T47D (cell line): ENCODE results near the gene WNT10A.

Source experiments
- DNase-seq, 2 experiments: peaks; one replicate each; pipeline versions ENCODE4 v3.0.0 to v3.0.0-alpha.2; 2011 to 2012; ENCODE audit warnings: low read depth in 1 of 2, low spot score in 1 of 2
- JUND ChIP-seq: IDR thresholded peaks from 2 replicates; pipeline ENCODE4 v1.6.1; 2012; ENCODE audit warnings: low read depth
- in situ Hi-C: cut with HindIII; loops from 2 replicates; pipeline ENCODE4 v1.10.0; 2016; ENCODE audit warnings: low sequenced_read_pairs, low pct_unique_long_range_greater_than_20kb

The WNT10A gene

GRCh38 chr2:218873359-218874194 is 7.1 kb upstream of the WNT10A start:
- in situ Hi-C loops = no loop called here
- no peak for TF ChIP-seq JUND
- DNase-seq = no peak

GRCh38 chr2:218875692-218876246 is 4.9 kb upstream of the WNT10A start:
- DNase-seq = no peak
- in situ Hi-C loops = no loop called here
- no peak for TF ChIP-seq JUND

- peak; percentile 73 to 75 for DNase-seq
- no peak for TF ChIP-seq JUND
- in situ Hi-C loops = no loop called here
These were observed 4.0 kb upstream of the WNT10A start for GRCh38 chr2:218876562-218877219.

- in situ Hi-C loops = no loop called here
- TF ChIP-seq JUND = no peak
- DNase-seq = no peak
These were observed 3.3 kb upstream of the WNT10A start for GRCh38 chr2:218877331-218877730.

GRCh38 chr2:218877891-218878290 is 2.8 kb upstream of the WNT10A start:
- TF ChIP-seq JUND = no peak
- DNase-seq = no peak
- in situ Hi-C loops = no loop called here

GRCh38 chr2:218878486-218878885 is 2.2 kb upstream of the WNT10A start:
- in situ Hi-C loops = no loop called here
- no peak for TF ChIP-seq JUND

GRCh38 chr2:218878926-218879761 is 1.5 kb upstream of the WNT10A start:
- no peak for DNase-seq
- in situ Hi-C loops = no loop called here
- no peak for TF ChIP-seq JUND

More at GRCh38 chr2:218878486-218878885, 2.2 kb upstream of the WNT10A start:
- no peak for DNase-seq

- DNase-seq = no peak
- no peak for TF ChIP-seq JUND
These were observed 913 bp upstream of the WNT10A start for GRCh38 chr2:218879776-218880101.

GRCh38 chr2:218880859-218881594 is 375 bp downstream of the WNT10A start:
- no peak for TF ChIP-seq JUND
- DNase-seq = no peak
- in situ Hi-C loops = no loop called here

More at GRCh38 chr2:218879776-218880101, 913 bp upstream of the WNT10A start:
- in situ Hi-C loops = no loop called here

- DNase-seq = no peak
- TF ChIP-seq JUND = no peak
- in situ Hi-C loops = no loop called here
These were observed 1.2 kb downstream of the WNT10A start for GRCh38 chr2:218881744-218882460.

GRCh38 chr2:218882461-218882816 is 1.8 kb downstream of the WNT10A start:
- DNase-seq = no peak
- TF ChIP-seq JUND = no peak
- in situ Hi-C loops = no loop called here
